ENCODE measurements around the gene NFATC2. TPM values are rescaled to one million over a fixed set of nuclear protein-coding genes. Genes with fewer than 3 reads are reported as not detected.

NFATC2 gene
- total RNA-seq, 4 donors from 2014 or later, result 5.3 to 22.5 (median 11.5) TPM

- TF ChIP-seq, protein P1, sequence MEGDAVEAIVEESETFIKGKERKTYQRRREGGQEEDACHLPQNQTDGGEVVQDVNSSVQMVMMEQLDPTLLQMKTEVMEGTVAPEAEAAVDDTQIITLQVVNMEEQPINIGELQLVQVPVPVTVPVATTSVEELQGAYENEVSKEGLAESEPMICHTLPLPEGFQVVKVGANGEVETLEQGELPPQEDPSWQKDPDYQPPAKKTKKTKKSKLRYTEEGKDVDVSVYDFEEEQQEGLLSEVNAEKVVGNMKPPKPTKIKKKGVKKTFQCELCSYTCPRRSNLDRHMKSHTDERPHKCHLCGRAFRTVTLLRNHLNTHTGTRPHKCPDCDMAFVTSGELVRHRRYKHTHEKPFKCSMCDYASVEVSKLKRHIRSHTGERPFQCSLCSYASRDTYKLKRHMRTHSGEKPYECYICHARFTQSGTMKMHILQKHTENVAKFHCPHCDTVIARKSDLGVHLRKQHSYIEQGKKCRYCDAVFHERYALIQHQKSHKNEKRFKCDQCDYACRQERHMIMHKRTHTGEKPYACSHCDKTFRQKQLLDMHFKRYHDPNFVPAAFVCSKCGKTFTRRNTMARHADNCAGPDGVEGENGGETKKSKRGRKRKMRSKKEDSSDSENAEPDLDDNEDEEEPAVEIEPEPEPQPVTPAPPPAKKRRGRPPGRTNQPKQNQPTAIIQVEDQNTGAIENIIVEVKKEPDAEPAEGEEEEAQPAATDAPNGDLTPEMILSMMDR (IDR thresholded peaks at IDR 0.05), result no peak
- TF ChIP-seq EP300 (IDR thresholded peaks at IDR 0.05; ENCODE audit: low read depth), result no peak
- TF ChIP-seq POLR2A (IDR thresholded peaks at IDR 0.05), result no peak
- no peak for TF ChIP-seq POLR2AphosphoS5 (IDR thresholded peaks at IDR 0.05)
- Histone ChIP-seq H3K27ac (no peak overlapping the region), H3K4me3 (no peak overlapping the region), H3K9me3 (no peaks in the 10 kb centered on the region), H3K27me3 (no peaks in the 10 kb centered on the region), H3K36me3 (peaks cover 0 to 3% (median 0%) of the 10 kb centered on the region in 4 donors), H3K4me1 (no peaks in the 10 kb centered on the region)
- intact Hi-C loops (cut with DNase I; ENCODE audit: low total_unique reads), result no loop called here
- no peak for DNase-seq
- 76 to 100% methylated on average over 2 to 3 of the region's 3 CpGs for WGBS, 2 donors (ENCODE audit: low coverage in 1 of 2)
- in situ Hi-C loops (cut with MboI; ENCODE audit: low pct_ligation_motif_present in 1 of 4, low pct_unique_long_range_greater_than_20kb in 1 of 4, low sequenced_read_pairs in 3 of 4), result no loop called here
Measured at GRCh38 chr20:51470907-51471411, 71.6 kb downstream of the NFATC2 start.

GRCh38 chr20:51470499-51470820 lies 72.1 kb downstream of the NFATC2 start:
- Histone ChIP-seq H3K27ac (no peak overlapping the region), H3K4me3 (no peak overlapping the region), H3K27me3 (no peaks in the 10 kb centered on the region), H3K4me1 (no peaks in the 10 kb centered on the region), H3K9me3 (no peaks in the 10 kb centered on the region), H3K36me3 (peaks cover 0 to 3% (median 0%) of the 10 kb centered on the region in 4 donors)
- in situ Hi-C loops (cut with MboI; ENCODE audit: low pct_ligation_motif_present in 1 of 4, low pct_unique_long_range_greater_than_20kb in 1 of 4, low sequenced_read_pairs in 3 of 4), result no loop called here
- WGBS, 2 donors (ENCODE audit: low coverage in 1 of 2), result 72 to 75% methylated on average over 4 to 5 of the region's 5 CpGs
- TF ChIP-seq, protein P1 (IDR thresholded peaks at IDR 0.05), result no peak
- no peak for TF ChIP-seq EP300 (IDR thresholded peaks at IDR 0.05; ENCODE audit: low read depth)
- no peak for TF ChIP-seq POLR2A (IDR thresholded peaks at IDR 0.05)
- TF ChIP-seq POLR2AphosphoS5 (IDR thresholded peaks at IDR 0.05), result no peak
- DNase-seq, result no peak
- intact Hi-C loops (cut with DNase I; ENCODE audit: low total_unique reads), result no loop called here

- no peak for DNase-seq
- no peak overlapping the region for H3K4me3 ChIP-seq
- TF ChIP-seq POLR2AphosphoS5 (IDR thresholded peaks at IDR 0.05) (no peak), EP300 (IDR thresholded peaks at IDR 0.05; ENCODE audit: low read depth) (no peak), POLR2A (IDR thresholded peaks at IDR 0.05) (no peak)
- TF ChIP-seq, protein P1 (IDR thresholded peaks at IDR 0.05), result no peak
- H3K27ac ChIP-seq, result no peak overlapping the region
- H3K27me3 ChIP-seq, result no peaks in the 10 kb centered on the region
- 71 to 82% methylated on average over 2 to 11 of the region's 11 CpGs for WGBS, 2 donors (ENCODE audit: low coverage in 1 of 2)
- in situ Hi-C loops (cut with MboI; ENCODE audit: low pct_ligation_motif_present in 1 of 4, low pct_unique_long_range_greater_than_20kb in 1 of 4, low sequenced_read_pairs in 3 of 4) (no loop called here), intact Hi-C loops (cut with DNase I; ENCODE audit: low total_unique reads) (loop anchor here (1.0 kb wide), 1 partner anchor 30 kb away; no protein-coding TSS in a partner anchor)
- H3K9me3 ChIP-seq, result no peaks in the 10 kb centered on the region
- H3K4me1 ChIP-seq, result no peaks in the 10 kb centered on the region
- H3K36me3 ChIP-seq, result peaks cover 0 to 3% (median 0%) of the 10 kb centered on the region in 4 donors
Measured at GRCh38 chr20:51469578-51470498, 72.7 kb downstream of the NFATC2 start.

DNA sequence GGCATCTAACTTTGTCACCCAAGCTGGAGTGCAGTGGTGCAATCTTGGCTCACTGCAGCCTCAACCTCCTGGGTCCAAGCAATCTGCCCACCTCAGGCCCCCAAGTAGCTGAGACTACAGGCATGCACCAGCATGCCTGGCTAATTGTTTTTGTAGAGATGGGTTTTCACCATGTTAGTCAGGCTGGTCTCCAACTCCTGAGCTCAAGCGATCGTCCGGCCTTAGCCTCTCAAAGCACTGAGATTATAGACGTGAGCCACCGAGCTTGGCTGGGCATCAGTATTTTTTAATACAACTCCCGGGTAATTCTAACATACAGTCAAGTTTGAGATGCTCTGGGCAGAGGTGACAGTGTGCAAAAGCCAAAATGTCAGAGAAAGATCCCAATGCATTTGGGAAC lies 73.5 kb downstream of the NFATC2 start:
- intact Hi-C loops (cut with DNase I; ENCODE audit: low total_unique reads) (loop anchor here (1.0 kb wide), 1 partner anchor 31 kb away; no protein-coding TSS in a partner anchor), in situ Hi-C loops (cut with MboI; ENCODE audit: low pct_ligation_motif_present in 1 of 4, low pct_unique_long_range_greater_than_20kb in 1 of 4, low sequenced_read_pairs in 3 of 4) (no loop called here)
- Histone ChIP-seq H3K27me3 (no peaks in the 10 kb centered on the region), H3K4me1 (no peaks in the 10 kb centered on the region), H3K9me3 (no peaks in the 10 kb centered on the region), H3K27ac (no peak overlapping the region), H3K4me3 (no peak overlapping the region), H3K36me3 (peaks cover 0 to 3% (median 0%) of the 10 kb centered on the region in 4 donors)
- DNase-seq, result no peak
- WGBS, 2 donors (ENCODE audit: low coverage in 1 of 2), result 97% methylated on average over 6 of the region's 6 CpGs; no CpG with 5 or more reads in 1 of the 2 donors
- TF ChIP-seq, protein P1 (IDR thresholded peaks at IDR 0.05), result no peak
- TF ChIP-seq POLR2A (IDR thresholded peaks at IDR 0.05) (no peak), POLR2AphosphoS5 (IDR thresholded peaks at IDR 0.05) (no peak), EP300 (IDR thresholded peaks at IDR 0.05; ENCODE audit: low read depth) (no peak)
